Activated T-cell treated with anti-CD3 and anti-CD28 coated beads, Interleukin-2, amount 50 U/mL, for 24 hours (primary cell): ENCODE measurements around the gene SMIM9.

ENCODE experiments used
- DNase-seq: peaks from one replicate; pipeline ENCODE4 v3.0.0-alpha.2; 2020
- H3K27ac Mint-ChIP-seq: 2 replicates; pipeline ENCODE4 v1.8.0; 2020; ENCODE audit warnings: mild to moderate bottlenecking, mixed read lengths
- H3K27me3 Mint-ChIP-seq: 2 replicates; pipeline ENCODE4 v1.8.0; 2020; ENCODE audit warnings: mixed read lengths
- H3K36me3 Mint-ChIP-seq: 2 replicates; pipeline ENCODE4 v1.8.0; 2020; ENCODE audit warnings: low read depth, mixed read lengths
- H3K4me1 Mint-ChIP-seq: 2 replicates; pipeline ENCODE4 v1.8.0; 2020; ENCODE audit warnings: low read depth, mixed read lengths
- H3K4me3 Mint-ChIP-seq: 2 replicates; pipeline ENCODE4 v1.8.0; 2020; ENCODE audit warnings: mild to moderate bottlenecking, moderate library complexity, mixed read lengths
- H3K9me3 Mint-ChIP-seq: 2 replicates; pipeline ENCODE4 v1.8.0; 2020; ENCODE audit warnings: mixed read lengths

SMIM9 gene

GRCh38 chrX:154804957-154805695 lies 29.3 kb downstream of the SMIM9 start, which contains the start of gene MPP1:
Gene MPP1, minus strand, starts transcription at chrX:154805485. Its CDS starts 112 bp downstream, at chrX:154805373.
- peak within 1 kb of the TSS; percentile 79 for H3K4me3 Mint-ChIP-seq
- peak within 1 kb of the TSS; percentile 50 for H3K27ac Mint-ChIP-seq

GRCh38 chrX:154804261-154804956 lies 30.1 kb downstream of the SMIM9 start:
- Mint-ChIP-seq H3K27me3 (peaks cover 24% of the 10 kb centered on the region), H3K4me1 (peaks cover 55% of the 10 kb centered on the region), H3K27ac (no peak overlapping the region), H3K9me3 (no peaks in the 10 kb centered on the region), H3K4me3 (peak overlapping the region; percentile 79), H3K36me3 (no peaks in the 10 kb centered on the region)
- no peak for DNase-seq

More at GRCh38 chrX:154804957-154805695, 29.3 kb downstream of the SMIM9 start, which contains the start of gene MPP1:
- Mint-ChIP-seq H3K36me3 (no peaks in the 10 kb centered on the region), H3K27me3 (peaks cover 24% of the 10 kb centered on the region), H3K9me3 (no peaks in the 10 kb centered on the region), H3K4me1 (peaks cover 53% of the 10 kb centered on the region)
- peak; percentile 84 for DNase-seq

- Mint-ChIP-seq H3K4me1 (peaks cover 63% of the 10 kb centered on the region), H3K27ac (no peak overlapping the region), H3K9me3 (no peaks in the 10 kb centered on the region), H3K36me3 (no peaks in the 10 kb centered on the region), H3K27me3 (peaks cover 15% of the 10 kb centered on the region), H3K4me3 (no peak overlapping the region)
- DNase-seq, result no peak
Measured at GRCh38 chrX:154802947-154803346, 31.5 kb downstream of the SMIM9 start.

GRCh38 chrX:154800478-154801210 lies 33.8 kb downstream of the SMIM9 start:
- no peaks in the 10 kb centered on the region for H3K9me3 Mint-ChIP-seq
- H3K4me3 Mint-ChIP-seq, result no peak overlapping the region
- H3K4me1 Mint-ChIP-seq, result peaks cover 65% of the 10 kb centered on the region
- no peak for DNase-seq
- H3K36me3 Mint-ChIP-seq, result no peaks in the 10 kb centered on the region
- peak overlapping the region; percentile 94 for H3K27ac Mint-ChIP-seq
- peaks cover 12% of the 10 kb centered on the region for H3K27me3 Mint-ChIP-seq

- Mint-ChIP-seq H3K27ac (peak overlapping the region; percentile 94), H3K4me3 (peak overlapping the region; percentile 21), H3K27me3 (peaks cover 12% of the 10 kb centered on the region), H3K4me1 (peaks cover 62% of the 10 kb centered on the region), H3K36me3 (no peaks in the 10 kb centered on the region), H3K9me3 (no peaks in the 10 kb centered on the region)
- no peak for DNase-seq
Measured at GRCh38 chrX:154799556-154800348, 34.7 kb downstream of the SMIM9 start.

GRCh38 chrX:154797006-154797405 lies 37.5 kb downstream of the SMIM9 start:
- Mint-ChIP-seq H3K9me3 (no peaks in the 10 kb centered on the region), H3K36me3 (no peaks in the 10 kb centered on the region), H3K4me1 (peaks cover 40% of the 10 kb centered on the region), H3K27ac (no peak overlapping the region), H3K27me3 (peaks cover 7% of the 10 kb centered on the region), H3K4me3 (no peak overlapping the region)
- DNase-seq, result no peak

GRCh38 chrX:154795016-154795415 lies 39.4 kb downstream of the SMIM9 start:
- DNase-seq, result no peak
- no peaks in the 10 kb centered on the region for H3K9me3 Mint-ChIP-seq
- H3K4me1 Mint-ChIP-seq, result peaks cover 32% of the 10 kb centered on the region
- peaks cover 7% of the 10 kb centered on the region for H3K27me3 Mint-ChIP-seq
- H3K27ac Mint-ChIP-seq, result no peak overlapping the region
- H3K36me3 Mint-ChIP-seq, result no peaks in the 10 kb centered on the region
- H3K4me3 Mint-ChIP-seq, result no peak overlapping the region

GRCh38 chrX:154793084-154793795 lies 41.2 kb downstream of the SMIM9 start:
- Mint-ChIP-seq H3K36me3 (no peaks in the 10 kb centered on the region), H3K4me1 (peaks cover 16% of the 10 kb centered on the region)

GRCh38 chrX:154791939-154792338 lies 42.5 kb downstream of the SMIM9 start:
- Mint-ChIP-seq H3K27me3 (peaks cover 4% of the 10 kb centered on the region), H3K4me1 (peaks cover 8% of the 10 kb centered on the region), H3K9me3 (no peaks in the 10 kb centered on the region), H3K4me3 (no peak overlapping the region), H3K36me3 (no peaks in the 10 kb centered on the region), H3K27ac (no peak overlapping the region)
- DNase-seq, result no peak

More at GRCh38 chrX:154793084-154793795, 41.2 kb downstream of the SMIM9 start:
- Mint-ChIP-seq H3K9me3 (no peaks in the 10 kb centered on the region), H3K4me3 (no peak overlapping the region), H3K27me3 (peaks cover 7% of the 10 kb centered on the region), H3K27ac (no peak overlapping the region)
- no peak for DNase-seq

GRCh38 chrX:154791467-154791866 lies 43.0 kb downstream of the SMIM9 start:
- Mint-ChIP-seq H3K27me3 (peaks cover under 1% of the 10 kb centered on the region), H3K9me3 (no peaks in the 10 kb centered on the region), H3K36me3 (no peaks in the 10 kb centered on the region), H3K4me3 (no peak overlapping the region), H3K27ac (no peak overlapping the region), H3K4me1 (peaks cover 8% of the 10 kb centered on the region)
- DNase-seq, result no peak

- H3K4me3 Mint-ChIP-seq, result no peak overlapping the region
- H3K27ac Mint-ChIP-seq, result no peak overlapping the region
- peaks cover 16% of the 10 kb centered on the region for H3K4me1 Mint-ChIP-seq
- DNase-seq, result no peak
- H3K27me3 Mint-ChIP-seq, result peaks cover 5% of the 10 kb centered on the region
- H3K36me3 Mint-ChIP-seq, result peaks cover 6% of the 10 kb centered on the region
- H3K9me3 Mint-ChIP-seq, result no peaks in the 10 kb centered on the region
Measured at GRCh38 chrX:154785716-154786115, 48.7 kb downstream of the SMIM9 start.

- Mint-ChIP-seq H3K4me1 (peaks cover 16% of the 10 kb centered on the region), H3K27ac (no peak overlapping the region), H3K27me3 (peaks cover 5% of the 10 kb centered on the region), H3K4me3 (no peak overlapping the region), H3K9me3 (no peaks in the 10 kb centered on the region), H3K36me3 (peaks cover 8% of the 10 kb centered on the region)
- no peak for DNase-seq
Measured at GRCh38 chrX:154784149-154784995, 50.1 kb downstream of the SMIM9 start.

GRCh38 chrX:154780968-154781367 lies 53.5 kb downstream of the SMIM9 start:
- peaks cover 23% of the 10 kb centered on the region for H3K4me1 Mint-ChIP-seq
- H3K27ac Mint-ChIP-seq, result no peak overlapping the region
- DNase-seq, result no peak
- peaks cover 36% of the 10 kb centered on the region for H3K36me3 Mint-ChIP-seq
- no peaks in the 10 kb centered on the region for H3K9me3 Mint-ChIP-seq
- peaks cover 5% of the 10 kb centered on the region for H3K27me3 Mint-ChIP-seq
- H3K4me3 Mint-ChIP-seq, result no peak overlapping the region
